GM21515 (cell line): ENCODE data around the gene BHMT2.

Source experiments
- ATAC-seq: cut with Tn5 transposase; IDR thresholded peaks from one replicate; pipeline ENCODE4 v1.9.1; 2021; ENCODE audit not compliant: unreplicated experiment

BHMT2 gene

GRCh38 chr5:79059674-79060073 is 9.9 kb upstream of the BHMT2 start:
- no peak for ATAC-seq

GRCh38 chr5:79062436-79062835 is 7.1 kb upstream of the BHMT2 start:
- no peak for ATAC-seq

GRCh38 chr5:79070350-79070667 is 742 bp downstream of the BHMT2 start:
- ATAC-seq = no peak

GRCh38 chr5:79074641-79075040 is 5.1 kb downstream of the BHMT2 start:
- no peak for ATAC-seq

- no peak for ATAC-seq
These were observed 6.3 kb downstream of the BHMT2 start for GRCh38 chr5:79075646-79076426.

- no peak for ATAC-seq
These were observed 7.3 kb downstream of the BHMT2 start for GRCh38 chr5:79076819-79077218.

GRCh38 chr5:79077680-79078365 is 8.3 kb downstream of the BHMT2 start:
- ATAC-seq = no peak

- no peak for ATAC-seq
These were observed 11.2 kb downstream of the BHMT2 start for GRCh38 chr5:79080804-79081203.

GRCh38 chr5:79081779-79082178 is 12.2 kb downstream of the BHMT2 start:
- ATAC-seq = no peak

- no peak for ATAC-seq
These were observed 16.5 kb downstream of the BHMT2 start for GRCh38 chr5:79086116-79086515.

- no peak for ATAC-seq
These were observed 18.9 kb downstream of the BHMT2 start for GRCh38 chr5:79088507-79088906.

GRCh38 chr5:79091064-79091463 is 21.5 kb downstream of the BHMT2 start:
- no peak for ATAC-seq

GRCh38 chr5:79093762-79094161 is 24.2 kb downstream of the BHMT2 start:
- no peak for ATAC-seq

- ATAC-seq = no peak
These were observed 36.3 kb downstream of the BHMT2 start for GRCh38 chr5:79105868-79106267.

GRCh38 chr5:79107020-79107796 is 37.6 kb downstream of the BHMT2 start:
- no peak for ATAC-seq

GRCh38 chr5:79108086-79108485 is 38.5 kb downstream of the BHMT2 start:
- no peak for ATAC-seq

GRCh38 chr5:79108792-79109191 is 39.2 kb downstream of the BHMT2 start:
- no peak for ATAC-seq

GRCh38 chr5:79109527-79110492 is 40.2 kb downstream of the BHMT2 start:
- ATAC-seq = no peak

- ATAC-seq = no peak
These were observed 41.9 kb downstream of the BHMT2 start, which contains the start of gene BHMT for GRCh38 chr5:79111387-79111959. TSS of gene BHMT (plus strand) at chr5:79111809. CDS start at chr5:79111886, 77 bp downstream.

- no peak for ATAC-seq
These were observed 42.6 kb downstream of the BHMT2 start for GRCh38 chr5:79111960-79112702.
